ENCODE results near the gene FAM13B. TPM values are rescaled to one million over a fixed set of nuclear protein-coding genes. Genes with fewer than 3 reads are reported as not detected.

FAM13B gene
- total RNA-seq, 4 donors from 2014 or later = 3.4 to 7.9 (median 4.1) TPM

DNA sequence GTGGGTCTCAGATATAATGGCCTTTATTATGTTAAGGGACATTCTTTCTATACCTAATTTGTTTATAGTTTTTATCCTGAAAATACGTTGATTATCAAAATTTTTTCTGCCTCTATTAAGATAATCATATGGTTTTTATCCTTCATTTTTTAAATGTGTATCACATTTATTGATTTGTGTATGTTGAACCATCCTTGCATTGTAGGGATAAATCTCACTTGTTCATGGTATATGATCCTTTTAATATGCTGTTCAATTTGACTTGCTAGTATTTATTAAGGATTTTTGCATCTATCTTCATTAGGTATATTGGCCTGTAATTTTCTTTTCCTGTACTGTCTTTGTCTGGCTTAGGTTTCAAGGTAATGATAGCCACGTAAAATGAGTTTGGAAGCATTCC, 118.1 kb downstream of the FAM13B start:
- DNase-seq (no peak), ATAC-seq (no peak)
- H3K4me1 ChIP-seq = no peaks in the 10 kb centered on the region
- TF ChIP-seq POLR2A (IDR thresholded peaks at IDR 0.05) = no peak
- no peak for TF ChIP-seq CTCF (IDR thresholded peaks at IDR 0.05 in 4 of 5, conservative IDR thresholded peaks at IDR 0.05 in 1 of 5)
- no peak overlapping the region for H3K27ac ChIP-seq
- no peaks in the 10 kb centered on the region for H3K36me3 ChIP-seq
- intact Hi-C loops (cut with DNase I; ENCODE audit: low total_unique reads) (no loop called here), in situ Hi-C loops (cut with MboI; ENCODE audit: low sequenced_read_pairs in 4 of 4) (no loop called here)
- H3K27me3 ChIP-seq = no peaks in the 10 kb centered on the region
- H3K9me3 ChIP-seq = no peaks in the 10 kb centered on the region
- no peak overlapping the region for H3K4me3 ChIP-seq

- no peak for ATAC-seq
- no peak for DNase-seq
- Histone ChIP-seq H3K4me1 (no peaks in the 10 kb centered on the region), H3K9me3 (no peaks in the 10 kb centered on the region), H3K27ac (no peak overlapping the region), H3K27me3 (no peaks in the 10 kb centered on the region), H3K4me3 (no peak overlapping the region), H3K36me3 (no peaks in the 10 kb centered on the region)
- in situ Hi-C loops (cut with MboI; ENCODE audit: low sequenced_read_pairs in 4 of 4) = no loop called here
- TF ChIP-seq CTCF (IDR thresholded peaks at IDR 0.05 in 4 of 5, conservative IDR thresholded peaks at IDR 0.05 in 1 of 5) = no peak
- no peak for TF ChIP-seq POLR2A (IDR thresholded peaks at IDR 0.05)
- intact Hi-C loops (cut with DNase I; ENCODE audit: low total_unique reads) = no loop called here
These were observed 130.3 kb downstream of the FAM13B start for GRCh38 chr5:137902408-137903133.

DNA sequence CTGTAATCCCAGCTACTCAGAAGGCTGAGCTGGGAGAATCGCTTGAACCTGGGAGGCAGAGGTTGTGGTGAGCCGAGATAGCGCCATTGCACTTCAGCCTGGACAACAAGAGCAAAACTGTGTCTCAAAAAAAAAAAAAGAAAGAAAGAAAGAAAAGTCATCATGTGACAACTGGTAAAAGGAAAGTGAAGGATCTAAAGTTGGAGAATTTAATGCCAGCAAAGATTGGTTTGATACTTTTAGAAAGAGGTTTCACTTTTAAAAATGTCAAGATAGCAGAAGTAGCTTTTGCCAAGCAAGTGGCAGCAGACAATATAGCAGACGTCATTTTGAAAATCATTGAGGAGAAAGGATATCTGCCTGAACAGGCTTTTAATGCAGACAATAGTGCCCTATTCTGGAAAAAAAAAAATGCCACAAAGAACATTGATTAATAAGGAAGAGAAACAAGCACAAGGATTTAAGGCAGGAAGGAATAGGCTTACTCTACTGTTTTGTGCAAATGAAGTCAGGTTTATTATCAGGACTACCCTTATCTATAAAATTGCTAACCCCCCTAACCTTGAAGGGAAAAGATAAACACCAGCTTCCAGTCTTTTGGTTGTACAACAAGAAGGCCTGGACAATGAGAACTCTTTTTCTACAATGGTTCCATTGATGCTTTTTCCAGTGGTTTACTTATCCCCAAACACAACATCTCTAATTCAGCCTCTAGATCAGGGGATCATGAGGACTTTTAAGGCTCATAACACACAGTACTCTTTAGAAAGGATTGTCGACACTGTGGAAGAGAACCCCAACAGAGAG, 131.7 kb downstream of the FAM13B start:
- DNase-seq (no peak), ATAC-seq (no peak)
- no peak overlapping the region for H3K4me3 ChIP-seq
- in situ Hi-C loops (cut with MboI; ENCODE audit: low sequenced_read_pairs in 4 of 4) (no loop called here), intact Hi-C loops (cut with DNase I; ENCODE audit: low total_unique reads) (no loop called here)
- H3K27ac ChIP-seq = no peak overlapping the region
- no peaks in the 10 kb centered on the region for H3K27me3 ChIP-seq
- no peaks in the 10 kb centered on the region for H3K9me3 ChIP-seq
- no peaks in the 10 kb centered on the region for H3K4me1 ChIP-seq
- TF ChIP-seq POLR2A (IDR thresholded peaks at IDR 0.05) (no peak), CTCF (IDR thresholded peaks at IDR 0.05 in 4 of 5, conservative IDR thresholded peaks at IDR 0.05 in 1 of 5) (no peak)
- H3K36me3 ChIP-seq = no peaks in the 10 kb centered on the region

- intact Hi-C loops (cut with DNase I; ENCODE audit: low total_unique reads) = no loop called here
- no peaks in the 10 kb centered on the region for H3K27me3 ChIP-seq
- H3K9me3 ChIP-seq = no peaks in the 10 kb centered on the region
- no peak for ATAC-seq
- TF ChIP-seq POLR2A (IDR thresholded peaks at IDR 0.05) (no peak), CTCF (IDR thresholded peaks at IDR 0.05 in 4 of 5, conservative IDR thresholded peaks at IDR 0.05 in 1 of 5) (no peak)
- DNase-seq = no peak
- H3K4me1 ChIP-seq = no peaks in the 10 kb centered on the region
- H3K36me3 ChIP-seq = no peaks in the 10 kb centered on the region
- H3K27ac ChIP-seq = no peak overlapping the region
- no peak overlapping the region for H3K4me3 ChIP-seq
- in situ Hi-C loops (cut with MboI; ENCODE audit: low sequenced_read_pairs in 4 of 4) = no loop called here
These were observed 133.4 kb downstream of the FAM13B start for GRCh38 chr5:137899493-137899892.
